Non-pigmented ciliary epithelial cell (primary cell): ENCODE data around the gene EPHA8.

ENCODE experiments used
- DNase-seq: peaks from one replicate; pipeline ENCODE4 v3.0.0-alpha.2; 2010; ENCODE audit warnings: low read depth

Gene EPHA8

GRCh38 chr1:22619252-22619651 is 56.0 kb downstream of the EPHA8 start:
- no peak for DNase-seq

GRCh38 chr1:22619798-22620197 is 56.5 kb downstream of the EPHA8 start:
- DNase-seq, result no peak

GRCh38 chr1:22621761-22622160 is 58.5 kb downstream of the EPHA8 start:
- no peak for DNase-seq

GRCh38 chr1:22625262-22625925 is 62.1 kb downstream of the EPHA8 start:
- no peak for DNase-seq

GRCh38 chr1:22626237-22627157 is 63.2 kb downstream of the EPHA8 start:
- no peak for DNase-seq

- DNase-seq, result no peak
These were observed 64.0 kb downstream of the EPHA8 start for GRCh38 chr1:22627331-22627730.

- DNase-seq, result no peak
These were observed 65.6 kb downstream of the EPHA8 start for GRCh38 chr1:22628698-22629444.

GRCh38 chr1:22629886-22630285 is 66.6 kb downstream of the EPHA8 start:
- DNase-seq, result no peak

- DNase-seq, result no peak
These were observed 70.6 kb downstream of the EPHA8 start for GRCh38 chr1:22633697-22634463.

GRCh38 chr1:22635436-22635835 is 72.1 kb downstream of the EPHA8 start:
- DNase-seq, result no peak

- no peak for DNase-seq
These were observed 73.1 kb downstream of the EPHA8 start, which contains the start of gene C1QA for GRCh38 chr1:22636353-22636752. C1QA (plus strand) TSS chr1:22636628; CDS start chr1:22637617, 989 bp downstream.

- no peak for DNase-seq
These were observed 73.6 kb downstream of the EPHA8 start for GRCh38 chr1:22636927-22637326.

- no peak for DNase-seq
These were observed 74.7 kb downstream of the EPHA8 start for GRCh38 chr1:22637907-22638445.

GRCh38 chr1:22638476-22639234 is 75.4 kb downstream of the EPHA8 start:
- no peak for DNase-seq

GRCh38 chr1:22639286-22639685 is 76.0 kb downstream of the EPHA8 start:
- DNase-seq, result peak; percentile 34

GRCh38 chr1:22641247-22641646 is 78.0 kb downstream of the EPHA8 start:
- no peak for DNase-seq

- DNase-seq, result no peak
These were observed 78.8 kb downstream of the EPHA8 start for GRCh38 chr1:22641906-22642636.

GRCh38 chr1:22643381-22643780 is 80.1 kb downstream of the EPHA8 start, which contains the start of gene C1QC:
C1QC (plus strand) TSS chr1:22643633; CDS start chr1:22644024, 391 bp downstream.
- DNase-seq, result no peak

- DNase-seq, result no peak
These were observed 80.6 kb downstream of the EPHA8 start for GRCh38 chr1:22643928-22644327.

GRCh38 chr1:22645931-22646330 is 82.6 kb downstream of the EPHA8 start:
- no peak for DNase-seq
